GM19463 (cell line): ENCODE data around the gene NCK2.
"Not testable (repeated sequence)": the region's sequence is repeated elsewhere in the genome, so short reads cannot be mapped to it uniquely, and the experiment has no call there.

Source experiments
- ATAC-seq: cut with Tn5 transposase; IDR thresholded peaks from one replicate; pipeline ENCODE4 v1.9.1; 2021; ENCODE audit warnings: mild to moderate bottlenecking, moderate library complexity; ENCODE audit not compliant: unreplicated experiment

NCK2 gene

GRCh38 chr2:105883911-105884694 is 139.4 kb downstream of the NCK2 start:
- ATAC-seq, result no peak

- no peak for ATAC-seq
Observed at GRCh38 chr2:105885456-105885855, 140.7 kb downstream of the NCK2 start.

- no peak for ATAC-seq
Observed at GRCh38 chr2:105886029-105886454, 141.3 kb downstream of the NCK2 start.

DNA sequence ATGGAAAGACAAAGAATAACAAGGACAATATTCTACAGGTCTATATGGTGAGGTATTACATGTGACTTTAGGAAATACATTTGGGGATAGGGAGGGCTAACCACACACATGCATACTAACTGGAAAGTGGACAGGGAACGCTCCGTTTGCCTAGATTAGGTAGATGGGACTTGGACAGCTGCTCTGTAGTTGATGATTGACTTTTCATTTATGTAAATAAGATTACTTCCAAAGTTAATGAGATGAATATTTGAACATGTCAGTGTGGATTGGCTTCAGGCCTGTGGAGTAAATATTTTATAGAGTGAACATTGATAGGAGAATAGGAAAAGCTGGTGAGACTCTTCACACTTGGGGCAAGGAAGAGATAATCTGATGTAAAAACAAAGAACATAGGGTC is 142.0 kb downstream of the NCK2 start:
- ATAC-seq, result no peak

DNA sequence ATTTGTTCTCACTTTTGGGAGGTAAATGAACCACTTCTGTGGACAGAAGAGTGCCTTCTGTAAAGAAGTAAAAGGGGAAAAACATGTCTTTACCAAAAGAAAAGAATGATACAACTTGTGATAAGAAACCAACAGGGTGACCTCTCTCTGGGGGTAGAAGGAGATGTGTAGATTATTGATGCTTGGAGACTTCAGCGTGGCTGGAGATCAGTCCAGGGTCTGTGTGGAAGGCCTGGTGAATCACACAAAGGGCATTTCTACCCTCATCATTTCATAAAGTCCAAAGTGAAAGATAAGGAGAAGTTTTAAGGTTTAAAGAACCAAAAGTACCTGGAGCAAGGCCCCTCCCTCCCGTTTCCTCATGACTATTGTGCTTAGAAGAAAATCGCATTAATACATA is 142.5 kb downstream of the NCK2 start:
- no peak for ATAC-seq

DNA sequence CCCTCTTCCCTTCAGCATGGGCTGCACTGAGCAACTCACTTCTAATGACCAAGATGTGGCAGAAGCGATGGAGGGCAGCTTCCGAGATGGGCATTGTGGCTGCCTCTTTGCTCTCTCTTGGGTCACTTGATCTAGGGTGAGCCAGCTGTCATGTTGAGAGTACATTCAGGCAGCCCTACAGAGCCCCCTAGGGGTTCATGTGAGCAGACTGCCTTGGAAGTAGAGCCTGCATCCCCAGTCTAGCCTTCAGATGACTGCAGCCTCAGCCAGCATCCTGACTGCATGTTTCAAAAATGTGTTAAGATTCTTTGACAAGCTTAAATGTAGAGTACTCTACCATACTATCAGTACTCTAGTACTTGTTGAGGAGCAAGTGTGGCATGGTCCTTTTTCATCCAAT is 143.9 kb downstream of the NCK2 start:
- ATAC-seq, result no peak

GRCh38 chr2:105889046-105889445 is 144.3 kb downstream of the NCK2 start:
- no peak for ATAC-seq

DNA sequence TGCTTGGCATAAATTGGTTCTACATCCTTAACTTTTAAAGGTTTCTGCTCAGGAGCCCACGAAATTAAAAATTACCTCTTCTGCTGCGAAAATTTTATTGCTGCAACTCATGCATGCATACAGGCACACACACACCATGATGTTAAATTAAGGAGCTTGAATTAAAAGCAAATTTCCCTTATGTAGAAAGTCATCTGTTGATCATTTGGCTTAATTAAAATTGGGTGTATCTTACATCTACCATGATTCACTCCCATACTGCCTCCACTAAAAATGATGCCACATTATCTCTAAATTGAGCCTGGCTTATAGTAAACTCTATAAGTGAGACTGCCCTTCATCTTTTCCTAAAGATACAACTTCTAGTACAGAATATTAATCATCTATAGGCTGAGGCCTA is 145.4 kb downstream of the NCK2 start:
- no peak for ATAC-seq

DNA sequence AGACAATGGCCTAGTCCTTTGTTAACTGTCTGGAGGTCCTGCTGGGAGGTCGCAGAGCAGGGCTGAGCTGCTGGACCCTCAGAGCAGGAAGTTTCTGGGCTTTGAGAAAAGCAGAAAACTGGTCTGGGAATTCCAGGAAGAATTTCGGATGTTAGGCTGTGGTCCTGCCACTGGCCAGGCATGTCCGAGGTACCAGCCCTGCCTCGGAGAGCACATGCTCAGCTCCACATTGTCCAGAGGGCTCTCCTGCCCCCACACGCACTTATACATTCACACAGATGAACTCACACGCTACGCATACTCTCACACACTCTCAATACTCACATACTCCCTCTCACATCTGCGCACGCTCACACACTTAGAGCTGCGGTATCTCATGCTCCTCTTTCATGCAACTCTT is 146.1 kb downstream of the NCK2 start:
- no peak for ATAC-seq

GRCh38 chr2:105893011-105893995 is 148.6 kb downstream of the NCK2 start:
- ATAC-seq, result no peak

GRCh38 chr2:105894327-105894944 is 149.7 kb downstream of the NCK2 start:
- no peak for ATAC-seq

DNA sequence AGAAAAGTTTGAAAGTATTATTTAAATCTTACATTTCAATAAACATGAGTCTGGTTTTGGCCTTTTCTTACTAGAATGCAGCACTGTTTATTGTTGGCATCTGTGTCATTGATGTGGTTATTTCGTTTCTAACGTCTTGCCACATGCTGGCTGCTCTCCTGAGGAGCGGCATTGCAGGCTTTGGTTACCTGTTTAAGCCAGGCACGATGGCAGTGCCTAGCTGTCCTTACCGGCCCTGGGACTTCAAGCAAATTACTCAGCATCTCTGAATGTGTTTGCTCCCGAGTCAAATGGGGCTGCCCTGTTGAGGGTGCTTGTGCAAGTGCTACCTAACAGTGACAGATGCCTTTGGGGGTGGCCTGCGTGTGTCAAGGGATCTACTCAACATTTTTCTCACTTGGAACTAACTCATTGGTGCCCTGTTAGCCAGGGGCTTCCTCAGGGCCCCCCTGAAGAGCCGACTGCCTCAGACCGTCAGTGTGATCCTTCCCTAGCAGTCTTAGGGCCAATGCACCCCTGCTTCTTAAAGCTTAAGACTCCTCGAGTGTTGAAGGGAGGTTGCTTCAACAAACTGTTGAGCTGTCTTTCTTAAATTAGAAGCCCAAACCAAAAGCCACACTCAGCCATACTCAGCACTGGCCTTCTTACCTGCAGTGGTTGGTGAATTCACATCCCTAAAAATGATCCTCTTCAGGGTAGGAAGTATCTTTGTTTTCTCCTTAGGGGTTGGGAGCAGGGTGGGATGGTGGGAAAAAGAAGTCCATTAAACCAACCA is 151.5 kb downstream of the NCK2 start:
- no peak for ATAC-seq

- ATAC-seq, result no peak
Observed at GRCh38 chr2:105896765-105897163, 152.1 kb downstream of the NCK2 start.

DNA sequence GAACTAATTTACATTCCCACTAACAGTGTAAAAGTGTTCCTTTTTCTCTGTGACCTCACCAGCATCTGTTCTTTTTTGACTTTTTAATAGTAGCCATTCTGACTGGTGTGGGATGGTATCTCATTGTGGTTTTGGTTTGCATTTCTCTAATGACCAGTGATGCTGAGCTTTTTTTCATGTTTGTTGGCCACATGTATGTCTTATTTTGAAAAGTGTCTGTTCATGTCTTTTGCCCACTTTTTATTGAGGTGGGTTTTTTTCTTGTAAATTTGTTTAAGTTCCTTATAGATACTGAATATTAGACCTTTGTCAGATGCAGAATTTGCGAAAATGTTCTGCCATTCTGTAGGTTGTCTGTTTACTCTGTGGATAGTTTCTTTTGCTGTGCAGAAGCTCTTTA is 153.0 kb downstream of the NCK2 start:
- ATAC-seq, result not testable (repeated sequence)

DNA sequence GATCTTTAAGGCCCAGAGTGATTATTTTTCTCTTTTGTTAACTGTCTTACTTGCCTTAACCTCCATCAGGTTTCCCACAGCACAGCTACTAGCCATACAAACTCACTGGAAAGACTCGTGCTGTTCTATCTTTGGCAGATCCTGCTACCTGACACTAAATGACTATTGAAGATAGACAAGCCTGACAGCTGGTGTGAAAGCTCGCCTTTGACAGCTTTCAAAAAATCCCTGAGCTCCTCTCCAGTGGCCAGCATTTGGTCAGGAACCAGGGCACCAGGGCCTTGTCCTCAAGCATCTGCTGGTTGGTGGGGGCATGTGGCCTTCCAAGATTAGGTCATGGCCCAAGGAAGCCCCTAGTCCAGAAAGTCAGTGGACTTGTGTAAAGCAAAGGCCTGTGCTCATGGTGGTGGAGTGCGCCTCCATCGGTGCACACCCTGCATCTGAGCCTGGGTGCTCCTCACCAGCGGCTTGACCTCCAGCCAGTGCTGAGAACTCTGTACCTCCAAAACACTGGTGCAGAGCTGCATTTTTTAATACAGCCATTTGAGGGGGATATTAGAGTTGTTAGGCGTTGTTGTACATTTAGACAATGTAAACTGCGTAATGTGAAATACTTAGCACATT is 158.5 kb downstream of the NCK2 start:
- ATAC-seq, result no peak

DNA sequence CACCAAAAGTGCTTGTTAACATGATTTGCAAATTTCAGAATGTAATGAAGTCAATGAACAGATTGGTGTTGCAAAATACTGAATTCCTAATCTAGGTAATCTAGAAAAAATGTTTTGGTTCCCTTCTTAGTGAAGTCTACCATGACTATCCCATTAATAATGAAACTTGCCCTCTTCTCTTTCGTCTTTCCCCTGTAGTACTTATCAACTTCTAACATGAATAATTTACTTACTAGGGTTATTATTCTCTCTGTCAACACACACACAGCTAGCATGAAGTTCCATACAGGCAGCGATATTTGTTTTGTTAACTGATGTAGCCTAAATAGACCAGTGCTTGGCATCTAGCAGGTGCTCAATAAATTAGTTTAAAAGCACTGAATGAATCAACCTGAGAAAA is 160.2 kb downstream of the NCK2 start:
- peak; percentile 94 for ATAC-seq

- no peak for ATAC-seq
Observed at GRCh38 chr2:105906481-105906880, 161.8 kb downstream of the NCK2 start.

DNA sequence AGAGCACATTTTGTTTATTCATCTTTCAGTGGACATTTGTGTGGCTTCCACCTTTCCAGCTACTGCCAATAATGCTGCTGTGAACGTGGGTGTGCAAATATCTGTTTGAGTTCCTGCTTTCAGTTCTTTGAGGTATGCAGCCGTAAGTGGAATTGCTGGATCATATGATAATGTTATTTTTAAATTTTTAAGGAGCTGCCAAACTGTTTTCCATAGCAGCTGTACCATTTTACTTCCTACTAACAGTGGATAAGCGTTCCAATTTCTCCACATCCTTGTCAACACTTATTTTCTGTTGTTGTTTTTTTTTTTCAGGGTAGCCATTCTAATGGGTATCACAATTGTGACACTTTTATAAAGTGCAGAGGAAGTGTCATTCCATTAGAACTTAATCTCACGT is 162.5 kb downstream of the NCK2 start:
- no peak for ATAC-seq

DNA sequence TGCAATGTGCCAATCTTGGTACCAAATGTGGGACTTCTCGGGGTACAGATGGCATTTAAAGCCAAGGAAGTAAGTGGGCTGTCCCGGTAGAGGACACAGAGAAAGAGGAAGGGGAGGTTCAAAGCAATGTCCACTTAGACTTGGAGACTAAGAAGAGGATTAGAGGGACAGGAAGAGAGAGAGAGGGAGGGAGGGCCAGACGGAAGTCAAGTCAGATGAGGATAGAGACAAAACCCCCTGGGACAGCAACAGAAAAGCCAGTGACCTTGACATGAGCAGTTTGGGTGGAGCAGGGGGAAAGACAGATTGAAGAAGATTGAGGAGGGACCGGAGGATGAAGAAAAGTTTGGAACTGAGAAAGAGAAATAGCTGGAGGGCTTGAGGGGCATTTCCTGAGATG is 164.5 kb downstream of the NCK2 start:
- ATAC-seq, result no peak

GRCh38 chr2:105910497-105911238 is 166.0 kb downstream of the NCK2 start:
- ATAC-seq, result no peak
